ENCODE measurements around the gene PRIM2. TPM values are rescaled to one million over a fixed set of nuclear protein-coding genes. Genes with fewer than 3 reads are reported as not detected.
"Not testable (repeated sequence)": the region's sequence is repeated elsewhere in the genome, so short reads cannot be mapped to it uniquely, and the experiment has no call there.

The PRIM2 gene
- total RNA-seq, 4 donors from 2014 or later, result 8.5 to 14.6 (median 11.0) TPM

DNA sequence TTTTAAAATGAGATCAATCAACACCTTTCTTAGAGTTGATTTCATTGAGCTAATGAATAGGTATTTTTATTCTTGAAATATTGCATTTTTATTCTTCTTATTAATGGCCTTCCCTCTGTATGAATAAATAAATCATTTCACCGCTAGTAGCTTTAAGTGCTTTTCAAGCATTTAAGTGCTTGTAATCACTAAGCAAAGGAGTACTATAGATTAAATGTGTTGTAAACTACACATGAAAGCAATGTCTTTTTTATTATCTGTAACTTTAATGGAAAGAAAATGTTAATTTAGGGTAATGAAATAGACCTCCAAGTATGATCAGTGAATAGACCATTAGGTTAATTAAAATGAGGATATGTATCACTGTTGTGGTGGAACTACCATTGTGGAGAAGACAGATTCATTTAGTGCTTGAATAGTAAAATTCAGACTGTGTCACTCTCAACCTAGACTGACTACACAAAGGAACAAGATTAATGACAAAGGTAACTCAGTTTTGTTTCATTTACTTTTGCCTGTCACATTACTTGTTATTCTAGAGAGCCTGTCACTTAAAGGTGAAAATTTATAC is 132.2 kb downstream of the PRIM2 start:
- WGBS, result 100% methylated on average over 1 of the region's 1 CpG

DNA sequence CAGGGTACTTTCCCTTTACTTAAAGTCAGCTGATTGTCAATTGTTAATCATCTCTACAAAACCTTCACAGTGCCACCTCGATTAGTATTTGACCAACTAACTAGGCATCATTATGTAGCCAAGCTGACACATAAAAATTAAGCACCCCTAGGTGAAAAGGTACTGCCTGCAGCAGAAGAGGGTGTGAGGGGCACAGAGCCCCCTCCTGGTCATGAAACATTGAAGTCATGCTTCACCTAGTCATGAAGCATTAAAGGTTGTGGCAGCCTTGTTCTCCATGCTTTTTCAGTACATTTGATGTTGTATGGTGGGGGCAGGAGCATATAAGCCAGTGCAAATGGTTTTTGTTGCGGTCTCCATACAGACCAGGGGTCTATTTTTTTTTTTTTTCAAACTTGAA is 142.4 kb downstream of the PRIM2 start:
- not testable (repeated sequence) for H3K4me1 ChIP-seq; H3K36me3 ChIP-seq; H3K27me3 ChIP-seq; H3K9me3 ChIP-seq; H3K4me3 ChIP-seq; H3K27ac ChIP-seq; DNase-seq (ENCODE audit: low spot score in 2 of 2)
- 71% methylated on average over 2 of the region's 2 CpGs for WGBS

More for the DNA sequence above, 132.2 kb downstream of the PRIM2 start:
- not testable (repeated sequence) for H3K36me3 ChIP-seq; H3K4me3 ChIP-seq; H3K4me1 ChIP-seq; H3K27me3 ChIP-seq; H3K27ac ChIP-seq; H3K9me3 ChIP-seq; DNase-seq (ENCODE audit: low spot score in 2 of 2)

DNA sequence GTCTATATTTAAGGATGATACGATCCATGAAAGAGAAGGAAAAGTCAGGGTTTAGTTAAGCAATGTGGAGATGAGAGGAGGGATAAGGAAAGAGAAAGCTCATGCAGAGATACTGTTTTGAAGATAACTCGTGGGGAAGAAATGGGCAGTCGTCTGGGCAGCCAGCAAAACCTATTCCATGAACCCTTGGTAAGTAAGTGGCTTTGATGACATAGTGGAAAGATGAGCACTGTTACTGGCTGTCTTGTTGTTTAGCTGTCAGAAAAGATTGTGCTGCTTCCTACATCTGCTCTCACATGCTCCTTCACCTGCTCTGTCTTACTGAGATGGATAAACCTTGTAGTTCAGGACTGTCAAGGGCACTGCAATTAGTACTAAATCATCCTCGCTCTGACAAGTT is 143.6 kb downstream of the PRIM2 start:
- WGBS, result 48% methylated on average over 4 of the region's 4 CpGs
- not testable (repeated sequence) for H3K4me1 ChIP-seq

DNA sequence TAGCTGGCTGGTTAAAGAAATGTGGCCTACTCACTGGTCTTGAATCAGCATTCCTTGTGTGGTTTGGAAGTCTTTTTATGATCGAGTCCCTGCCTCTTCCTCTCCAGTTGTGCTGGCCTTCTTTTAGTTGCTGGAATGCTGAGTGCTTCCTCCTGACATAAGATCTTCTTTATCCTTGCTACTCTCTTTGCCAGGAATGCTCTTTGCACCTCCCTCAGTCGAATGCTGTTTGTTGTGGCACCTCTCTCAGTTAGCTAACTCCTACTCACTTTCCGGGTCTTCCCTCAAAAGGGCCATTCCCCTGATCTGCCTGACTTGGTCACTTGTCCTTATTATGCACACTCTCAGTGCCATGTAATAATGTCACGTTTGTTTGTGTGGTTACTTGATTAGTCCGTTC is 146.4 kb downstream of the PRIM2 start:
- not testable (repeated sequence) for H3K9me3 ChIP-seq; H3K27ac ChIP-seq; H3K27me3 ChIP-seq; H3K36me3 ChIP-seq; H3K4me1 ChIP-seq; DNase-seq (ENCODE audit: low spot score in 2 of 2); H3K4me3 ChIP-seq
- WGBS, result 79% methylated on average over 5 of the region's 5 CpGs

More for the DNA sequence above, 143.6 kb downstream of the PRIM2 start:
- H3K9me3 ChIP-seq; DNase-seq (ENCODE audit: low spot score in 2 of 2); H3K36me3 ChIP-seq; H3K27me3 ChIP-seq; H3K4me3 ChIP-seq; H3K27ac ChIP-seq: not testable (repeated sequence)

DNA sequence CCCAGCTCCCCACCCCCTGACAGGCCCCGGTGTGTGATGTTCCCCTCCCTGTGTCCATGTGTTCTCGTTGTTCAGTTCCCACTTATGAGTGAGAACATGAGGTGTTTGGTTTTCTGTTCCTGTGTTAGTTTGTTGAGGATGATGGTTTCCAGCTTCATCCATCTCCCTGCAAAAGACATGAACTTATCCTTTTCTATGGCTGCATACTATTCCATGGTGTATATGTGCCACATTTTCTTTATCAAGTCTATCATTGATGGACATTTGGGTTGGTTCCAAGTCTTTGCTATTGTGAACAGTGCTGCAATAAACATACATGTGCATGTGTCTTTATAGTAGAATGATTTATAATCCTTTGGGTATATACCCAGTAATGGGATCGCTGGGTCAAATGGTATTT is 148.5 kb downstream of the PRIM2 start:
- H3K9me3 ChIP-seq; H3K4me1 ChIP-seq; H3K27ac ChIP-seq; H3K36me3 ChIP-seq; H3K4me3 ChIP-seq; DNase-seq (ENCODE audit: low spot score in 2 of 2); H3K27me3 ChIP-seq: not testable (repeated sequence)
- WGBS, result 98% methylated on average over 3 of the region's 3 CpGs

DNA sequence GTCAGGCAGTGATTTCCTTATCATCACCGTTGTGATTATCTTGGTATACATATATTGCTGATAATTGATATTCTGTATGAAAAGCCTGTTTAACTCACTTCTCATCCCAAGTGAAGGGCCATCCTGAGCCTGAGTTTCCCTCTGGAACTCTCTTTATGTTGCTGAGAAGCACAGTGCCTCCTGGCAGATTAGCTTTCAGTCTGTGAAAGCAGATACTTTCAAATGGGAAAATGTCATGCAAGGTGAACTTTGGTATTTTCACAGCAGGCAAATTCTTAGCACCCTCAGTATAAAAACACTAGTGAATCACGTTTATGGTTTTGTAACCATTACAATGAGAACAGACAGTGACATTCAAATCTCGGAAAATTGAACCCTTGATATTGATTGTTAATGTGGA is 151.6 kb downstream of the PRIM2 start:
- 81% methylated on average over 3 of the region's 3 CpGs for WGBS

DNA sequence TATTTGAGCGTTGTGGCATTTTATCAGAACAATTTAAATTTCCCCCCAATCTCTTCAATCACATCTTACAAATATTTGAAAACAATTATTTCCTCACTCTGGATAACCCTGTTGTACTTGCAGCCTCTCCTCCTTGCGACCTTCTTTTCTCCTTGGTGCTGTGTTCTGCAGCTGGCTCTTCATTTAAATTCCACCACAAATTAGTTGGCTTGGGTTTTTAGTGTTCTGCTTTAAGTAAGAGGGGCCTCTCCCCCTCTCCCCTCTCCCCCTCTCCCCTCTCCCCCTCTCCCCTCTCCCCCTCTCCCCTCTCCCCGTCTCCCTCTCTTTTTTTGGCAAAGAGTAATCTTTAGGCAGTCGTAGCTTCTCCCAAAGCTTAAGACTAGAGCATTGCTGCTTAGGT is 152.7 kb downstream of the PRIM2 start:
- WGBS, result 91% methylated on average over 4 of the region's 4 CpGs
- not testable (repeated sequence) for DNase-seq (ENCODE audit: low spot score in 2 of 2); H3K27me3 ChIP-seq; H3K36me3 ChIP-seq; H3K9me3 ChIP-seq; H3K27ac ChIP-seq; H3K4me1 ChIP-seq; H3K4me3 ChIP-seq

More for the DNA sequence above, 151.6 kb downstream of the PRIM2 start:
- no peaks in the 10 kb centered on the region for H3K27me3 ChIP-seq
- H3K4me3 ChIP-seq, result no peak overlapping the region
- no peak overlapping the region for H3K27ac ChIP-seq
- no peaks in the 10 kb centered on the region for H3K9me3 ChIP-seq
- no peak for DNase-seq (ENCODE audit: low spot score in 2 of 2)
- H3K36me3 ChIP-seq, result no peaks in the 10 kb centered on the region
- TF ChIP-seq EP300 (IDR thresholded peaks at IDR 0.05) (no peak), POLR2AphosphoS5 (IDR thresholded peaks at IDR 0.05) (no peak), POLR2A (IDR thresholded peaks at IDR 0.05) (no peak)
- TF ChIP-seq, protein P1, sequence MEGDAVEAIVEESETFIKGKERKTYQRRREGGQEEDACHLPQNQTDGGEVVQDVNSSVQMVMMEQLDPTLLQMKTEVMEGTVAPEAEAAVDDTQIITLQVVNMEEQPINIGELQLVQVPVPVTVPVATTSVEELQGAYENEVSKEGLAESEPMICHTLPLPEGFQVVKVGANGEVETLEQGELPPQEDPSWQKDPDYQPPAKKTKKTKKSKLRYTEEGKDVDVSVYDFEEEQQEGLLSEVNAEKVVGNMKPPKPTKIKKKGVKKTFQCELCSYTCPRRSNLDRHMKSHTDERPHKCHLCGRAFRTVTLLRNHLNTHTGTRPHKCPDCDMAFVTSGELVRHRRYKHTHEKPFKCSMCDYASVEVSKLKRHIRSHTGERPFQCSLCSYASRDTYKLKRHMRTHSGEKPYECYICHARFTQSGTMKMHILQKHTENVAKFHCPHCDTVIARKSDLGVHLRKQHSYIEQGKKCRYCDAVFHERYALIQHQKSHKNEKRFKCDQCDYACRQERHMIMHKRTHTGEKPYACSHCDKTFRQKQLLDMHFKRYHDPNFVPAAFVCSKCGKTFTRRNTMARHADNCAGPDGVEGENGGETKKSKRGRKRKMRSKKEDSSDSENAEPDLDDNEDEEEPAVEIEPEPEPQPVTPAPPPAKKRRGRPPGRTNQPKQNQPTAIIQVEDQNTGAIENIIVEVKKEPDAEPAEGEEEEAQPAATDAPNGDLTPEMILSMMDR (IDR thresholded peaks at IDR 0.05), result no peak
- peaks cover 10% of the 10 kb centered on the region for H3K4me1 ChIP-seq

DNA sequence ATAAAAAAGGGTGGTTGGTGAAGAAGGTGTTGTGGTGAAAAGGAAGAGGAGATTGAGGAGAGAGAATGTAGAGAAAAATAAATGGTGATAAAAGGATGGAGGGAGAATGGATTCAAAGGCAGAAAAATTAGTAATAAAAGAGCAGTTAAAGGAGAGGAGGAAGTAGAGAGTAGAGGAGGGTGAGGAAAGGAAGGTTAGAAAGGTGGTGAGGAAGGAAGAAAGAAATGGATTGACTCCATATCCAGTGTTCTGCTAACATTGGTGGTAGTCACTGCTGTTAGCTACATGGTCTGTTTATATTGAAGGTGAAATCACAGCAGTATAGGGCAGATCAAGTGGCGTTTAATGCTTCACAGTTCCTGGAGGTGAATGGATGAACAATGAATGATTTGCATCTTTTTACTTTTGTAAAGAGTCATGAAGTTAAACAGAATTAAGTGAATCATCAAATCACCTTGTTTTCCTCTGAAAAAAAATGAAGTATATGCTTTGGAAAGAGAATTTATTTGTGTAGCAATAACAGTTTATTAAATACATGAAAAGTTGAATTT is 154.0 kb downstream of the PRIM2 start:
- not testable (repeated sequence) for H3K27ac ChIP-seq; DNase-seq (ENCODE audit: low spot score in 2 of 2); H3K4me3 ChIP-seq; H3K36me3 ChIP-seq; H3K27me3 ChIP-seq; H3K4me1 ChIP-seq; H3K9me3 ChIP-seq
- WGBS, result 93% methylated on average over 1 of the region's 1 CpG

DNA sequence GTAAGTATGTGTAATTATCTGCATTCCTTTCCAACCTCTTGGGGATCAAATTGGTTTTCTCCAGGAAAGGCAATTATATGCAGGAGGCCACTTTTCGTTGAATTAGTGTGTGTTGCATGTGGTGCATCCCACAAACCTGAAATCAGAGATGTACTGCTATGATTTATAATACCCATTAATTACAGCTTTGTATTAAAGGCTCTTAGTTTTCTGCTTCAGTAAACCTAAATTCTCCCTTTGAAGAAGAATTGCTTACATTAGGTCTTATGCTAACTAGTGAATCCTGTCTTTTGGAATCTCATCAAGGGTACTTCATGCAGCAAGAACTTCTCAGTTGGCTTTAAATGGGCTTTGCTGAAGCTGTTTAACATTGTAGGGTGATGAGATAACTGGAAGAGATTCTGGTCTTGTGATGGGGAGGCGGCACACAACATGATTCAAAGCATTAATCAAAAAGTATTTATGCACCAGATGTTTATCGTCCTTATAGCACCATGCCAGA is 155.5 kb downstream of the PRIM2 start:
- WGBS, result 15% methylated on average over 3 of the region's 3 CpGs
- DNase-seq (ENCODE audit: low spot score in 2 of 2); H3K27ac ChIP-seq; H3K9me3 ChIP-seq; H3K4me1 ChIP-seq; H3K4me3 ChIP-seq; H3K36me3 ChIP-seq; H3K27me3 ChIP-seq: not testable (repeated sequence)

DNA sequence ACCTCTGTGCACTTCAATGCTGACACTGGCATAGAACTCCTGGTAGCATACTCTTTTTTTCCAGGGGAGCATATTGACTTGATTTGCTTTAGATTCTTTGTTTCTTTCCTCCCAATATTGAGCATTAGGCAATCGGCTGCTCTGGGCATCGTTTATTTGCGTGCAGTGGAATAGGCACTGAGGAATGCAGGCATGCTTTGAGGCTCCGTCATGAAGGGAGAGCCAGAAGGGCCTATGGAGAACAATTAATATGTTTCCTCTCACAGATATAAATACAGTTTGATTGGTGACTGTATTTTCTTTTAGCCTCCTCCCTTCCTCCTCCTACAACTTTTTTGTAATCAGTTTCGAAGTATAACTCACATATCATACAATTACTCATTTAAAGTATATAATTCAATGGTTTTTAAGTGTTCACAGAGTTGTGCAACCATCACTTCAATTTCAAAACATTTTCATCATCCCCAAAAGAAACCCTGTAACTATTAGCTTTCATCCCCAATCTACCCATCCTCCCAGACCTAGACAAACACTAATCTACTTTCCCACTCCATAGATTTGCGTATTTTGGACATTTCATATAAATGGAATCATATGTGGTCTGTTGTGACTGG is 157.5 kb downstream of the PRIM2 start:
- not testable (repeated sequence) for H3K4me3 ChIP-seq; H3K4me1 ChIP-seq; H3K27me3 ChIP-seq; H3K9me3 ChIP-seq; H3K36me3 ChIP-seq; H3K27ac ChIP-seq; DNase-seq (ENCODE audit: low spot score in 2 of 2)
- 78% methylated on average over 6 of the region's 6 CpGs for WGBS

DNA sequence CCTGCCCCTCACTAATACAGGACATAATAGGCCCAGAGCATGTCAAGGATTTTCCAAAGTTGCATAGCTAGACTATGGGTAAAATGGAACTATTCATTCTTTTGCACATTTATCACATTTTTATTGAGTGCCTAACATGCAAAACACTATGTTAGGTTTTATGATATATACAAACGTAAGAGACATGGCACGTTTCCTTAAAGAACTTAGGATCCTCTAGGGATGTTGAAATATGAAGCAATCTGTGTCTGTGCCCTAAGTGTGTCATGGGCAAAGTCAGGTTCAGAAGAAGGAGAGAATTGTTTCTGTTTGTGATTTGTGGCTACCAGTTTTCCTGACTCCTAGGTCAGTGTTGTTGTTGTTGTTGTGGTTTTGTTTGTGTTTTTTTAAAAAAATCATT is 158.2 kb downstream of the PRIM2 start:
- not testable (repeated sequence) for H3K4me3 ChIP-seq; H3K27ac ChIP-seq; H3K4me1 ChIP-seq; H3K36me3 ChIP-seq; DNase-seq (ENCODE audit: low spot score in 2 of 2); H3K27me3 ChIP-seq; H3K9me3 ChIP-seq
- 79% methylated on average over 2 of the region's 2 CpGs for WGBS

DNA sequence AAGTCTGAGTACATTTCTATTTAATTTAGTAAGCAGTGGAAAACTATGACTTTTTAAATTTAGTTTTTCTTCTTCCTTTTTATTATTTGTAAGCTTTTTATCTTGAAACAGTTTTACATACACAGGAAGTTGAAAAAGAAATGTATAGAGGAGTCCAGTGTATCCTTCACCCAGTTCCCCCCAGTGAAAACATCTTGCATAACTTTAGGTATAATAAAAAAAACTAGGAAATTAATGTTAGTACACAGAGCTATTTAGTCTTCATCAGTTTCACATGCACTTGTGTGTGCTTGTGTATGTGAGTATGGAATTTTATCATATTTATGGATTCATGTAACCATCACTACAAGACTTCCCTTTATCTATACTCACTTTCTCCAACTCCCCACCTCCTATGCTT is 162.8 kb downstream of the PRIM2 start:
- H3K36me3 ChIP-seq; H3K9me3 ChIP-seq; H3K4me1 ChIP-seq; H3K4me3 ChIP-seq; DNase-seq (ENCODE audit: low spot score in 2 of 2); H3K27ac ChIP-seq; H3K27me3 ChIP-seq: not testable (repeated sequence)

DNA sequence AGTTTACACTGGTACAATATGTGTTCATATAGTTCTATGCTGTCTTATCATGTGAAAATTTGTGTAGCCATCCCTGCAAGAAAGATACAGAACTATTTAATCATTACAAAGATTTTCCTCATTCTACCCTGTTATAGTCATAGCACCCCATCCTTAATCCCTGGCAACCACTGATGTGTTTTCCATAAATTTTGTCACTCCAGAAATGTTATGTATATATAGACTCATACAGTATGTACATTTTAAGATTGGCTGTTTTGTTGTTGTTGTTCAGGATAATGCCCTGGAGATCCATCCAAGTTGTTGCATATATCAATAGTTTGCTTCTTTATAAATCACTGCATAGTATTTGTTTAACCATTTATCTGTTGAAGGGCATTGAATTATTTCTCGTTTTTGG is 163.7 kb downstream of the PRIM2 start:
- WGBS, result 97% methylated on average over 1 of the region's 1 CpG
- not testable (repeated sequence) for H3K9me3 ChIP-seq; H3K36me3 ChIP-seq; H3K27me3 ChIP-seq; H3K4me3 ChIP-seq; H3K4me1 ChIP-seq; DNase-seq (ENCODE audit: low spot score in 2 of 2); H3K27ac ChIP-seq
